ENCODE data around the gene ACTL10.
A peak's percentile ranks its signal among the peaks of the same experiment; 100 is the strongest.

Gene ACTL10

GRCh38 chr20:33679758-33680485, 13.2 kb downstream of the ACTL10 start:
- no peaks in the 10 kb centered on the region for H3K27me3 ChIP-seq (ENCODE audit: insufficient read depth, low read length)
- WGBS (ENCODE audit: extremely low coverage, insufficient coverage, insufficient read length): no CpG with 5 or more reads among the region's 20 CpGs
- H2BK120ac ChIP-seq (ENCODE audit: insufficient read depth, low read length, poor library complexity): no peak overlapping the region
- peaks cover 26 to 29% of the 10 kb centered on the region in 2 experiments for H3K36me3 ChIP-seq (ENCODE audit: control insufficient read depth in 1 of 2, insufficient read depth in 2 of 2, low read length in 2 of 2)
- H4K8ac ChIP-seq (ENCODE audit: low read depth, low read length): no peak overlapping the region
- no peak overlapping the region for H3K4ac ChIP-seq (ENCODE audit: low read depth, low read length)
- no peak overlapping the region for H2BK5ac ChIP-seq (ENCODE audit: low read depth, low read length, poor library complexity)
- no peak overlapping the region for H3K23ac ChIP-seq (ENCODE audit: low read length)
- H3K14ac ChIP-seq (ENCODE audit: low read length): no peak overlapping the region
- H3K79me1 ChIP-seq (ENCODE audit: low read length): no peaks in the 10 kb centered on the region
- no peak overlapping the region for H3K27ac ChIP-seq (ENCODE audit: low read depth, low read length)
- H2AK5ac ChIP-seq (ENCODE audit: low read length): no peak overlapping the region
- H3K4me1 ChIP-seq (ENCODE audit: control insufficient read depth in 1 of 2, insufficient read depth in 2 of 2, low read length in 2 of 2): peaks cover 2 to 6% of the 10 kb centered on the region in 2 experiments
- H4K91ac ChIP-seq (ENCODE audit: low read depth, low read length): no peak overlapping the region
- no peak overlapping the region for H3K9ac ChIP-seq (ENCODE audit: low read length)
- H3K4me3 ChIP-seq (ENCODE audit: low read depth, low read length): no peak overlapping the region
- H4K12ac ChIP-seq (ENCODE audit: low read depth, low read length): no peak overlapping the region
- peaks cover 2% of the 10 kb centered on the region for H3K9me3 ChIP-seq (ENCODE audit: insufficient read depth, low read depth, low read length)
- no peak for DNase-seq
- H2AFZ ChIP-seq (ENCODE audit: insufficient read depth, low read length, poor library complexity): no peak overlapping the region
- H3K79me2 ChIP-seq (ENCODE audit: control insufficient read depth, insufficient read depth, low read length, poor library complexity): no peaks in the 10 kb centered on the region
- H3K4me2 ChIP-seq (ENCODE audit: low read length): no peak overlapping the region
- no peak overlapping the region for H3K18ac ChIP-seq (ENCODE audit: low read length)
- H2BK12ac ChIP-seq (ENCODE audit: low read length): no peak overlapping the region

- Histone ChIP-seq H4K8ac (ENCODE audit: low read depth, low read length) (no peak overlapping the region), H3K14ac (ENCODE audit: low read length) (no peak overlapping the region), H2BK120ac (ENCODE audit: insufficient read depth, low read length, poor library complexity) (no peak overlapping the region), H3K79me2 (ENCODE audit: control insufficient read depth, insufficient read depth, low read length, poor library complexity) (peaks cover 2% of the 10 kb centered on the region), H3K9ac (ENCODE audit: low read length) (no peak overlapping the region), H3K4me1 (ENCODE audit: control insufficient read depth in 1 of 2, insufficient read depth in 2 of 2, low read length in 2 of 2) (peaks cover 8 to 10% of the 10 kb centered on the region in 2 experiments), H3K9me3 (ENCODE audit: insufficient read depth, low read depth, low read length) (peaks cover 2% of the 10 kb centered on the region), H3K23ac (ENCODE audit: low read length) (no peak overlapping the region), H2BK12ac (ENCODE audit: low read length) (no peak overlapping the region), H3K79me1 (ENCODE audit: low read length) (no peaks in the 10 kb centered on the region), H3K27me3 (ENCODE audit: insufficient read depth, low read length) (no peaks in the 10 kb centered on the region), H3K4ac (ENCODE audit: low read depth, low read length) (no peak overlapping the region), H4K12ac (ENCODE audit: low read depth, low read length) (no peak overlapping the region), H2AFZ (ENCODE audit: insufficient read depth, low read length, poor library complexity) (no peak overlapping the region), H3K18ac (ENCODE audit: low read length) (no peak overlapping the region), H2AK5ac (ENCODE audit: low read length) (no peak overlapping the region), H3K27ac (ENCODE audit: low read depth, low read length) (no peak overlapping the region), H4K91ac (ENCODE audit: low read depth, low read length) (no peak overlapping the region), H3K4me2 (ENCODE audit: low read length) (no peak overlapping the region), H3K36me3 (ENCODE audit: control insufficient read depth in 1 of 2, insufficient read depth in 2 of 2, low read length in 2 of 2) (peaks cover 26 to 29% of the 10 kb centered on the region in 2 experiments), H3K4me3 (ENCODE audit: low read depth, low read length) (no peak overlapping the region), H2BK5ac (ENCODE audit: low read depth, low read length, poor library complexity) (no peak overlapping the region)
- DNase-seq: peak in 1 of 2 donors; percentile 19
- WGBS (ENCODE audit: extremely low coverage, insufficient coverage, insufficient read length): no CpG with 5 or more reads among the region's 2 CpGs
Observed at GRCh38 chr20:33680686-33681085, 13.9 kb downstream of the ACTL10 start.

GRCh38 chr20:33681288-33681687, 14.5 kb downstream of the ACTL10 start:
- Histone ChIP-seq H3K4me2 (ENCODE audit: low read length) (no peak overlapping the region), H2AK5ac (ENCODE audit: low read length) (no peak overlapping the region), H3K27me3 (ENCODE audit: insufficient read depth, low read length) (no peaks in the 10 kb centered on the region), H3K23ac (ENCODE audit: low read length) (no peak overlapping the region), H3K79me1 (ENCODE audit: low read length) (no peaks in the 10 kb centered on the region), H3K4me3 (ENCODE audit: low read depth, low read length) (no peak overlapping the region), H4K91ac (ENCODE audit: low read depth, low read length) (no peak overlapping the region), H3K27ac (ENCODE audit: low read depth, low read length) (no peak overlapping the region), H3K4me1 (ENCODE audit: control insufficient read depth in 1 of 2, insufficient read depth in 2 of 2, low read length in 2 of 2) (peaks cover 8 to 9% of the 10 kb centered on the region in 2 experiments), H3K14ac (ENCODE audit: low read length) (no peak overlapping the region), H2BK120ac (ENCODE audit: insufficient read depth, low read length, poor library complexity) (no peak overlapping the region), H3K36me3 (ENCODE audit: control insufficient read depth in 1 of 2, insufficient read depth in 2 of 2, low read length in 2 of 2) (peaks cover 26 to 27% of the 10 kb centered on the region in 2 experiments), H2BK5ac (ENCODE audit: low read depth, low read length, poor library complexity) (no peak overlapping the region), H3K4ac (ENCODE audit: low read depth, low read length) (no peak overlapping the region), H2AFZ (ENCODE audit: insufficient read depth, low read length, poor library complexity) (no peak overlapping the region), H3K79me2 (ENCODE audit: control insufficient read depth, insufficient read depth, low read length, poor library complexity) (peaks cover 2% of the 10 kb centered on the region), H4K8ac (ENCODE audit: low read depth, low read length) (no peak overlapping the region), H3K9me3 (ENCODE audit: insufficient read depth, low read depth, low read length) (peaks cover 2% of the 10 kb centered on the region), H2BK12ac (ENCODE audit: low read length) (no peak overlapping the region), H3K9ac (ENCODE audit: low read length) (no peak overlapping the region), H4K12ac (ENCODE audit: low read depth, low read length) (no peak overlapping the region), H3K18ac (ENCODE audit: low read length) (no peak overlapping the region)
- DNase-seq: no peak
- WGBS (ENCODE audit: extremely low coverage, insufficient coverage, insufficient read length): no CpG with 5 or more reads among the region's 5 CpGs

- no peak for DNase-seq
- no peak overlapping the region for H3K4me2 ChIP-seq (ENCODE audit: low read length)
- no peak overlapping the region for H2BK5ac ChIP-seq (ENCODE audit: low read depth, low read length, poor library complexity)
Observed at GRCh38 chr20:33681728-33682353, 15.1 kb downstream of the ACTL10 start.

More at GRCh38 chr20:33681728-33682353, 15.1 kb downstream of the ACTL10 start:
- Histone ChIP-seq H3K4me1 (ENCODE audit: control insufficient read depth in 1 of 2, insufficient read depth in 2 of 2, low read length in 2 of 2) (peaks cover 8 to 12% of the 10 kb centered on the region in 2 experiments), H4K8ac (ENCODE audit: low read depth, low read length) (no peak overlapping the region), H3K4ac (ENCODE audit: low read depth, low read length) (no peak overlapping the region), H2AK5ac (ENCODE audit: low read length) (no peak overlapping the region), H3K79me2 (ENCODE audit: control insufficient read depth, insufficient read depth, low read length, poor library complexity) (peaks cover 2% of the 10 kb centered on the region), H2BK12ac (ENCODE audit: low read length) (no peak overlapping the region), H3K14ac (ENCODE audit: low read length) (no peak overlapping the region), H2BK120ac (ENCODE audit: insufficient read depth, low read length, poor library complexity) (no peak overlapping the region), H3K36me3 (ENCODE audit: control insufficient read depth in 1 of 2, insufficient read depth in 2 of 2, low read length in 2 of 2) (peaks cover 21 to 23% of the 10 kb centered on the region in 2 experiments), H4K12ac (ENCODE audit: low read depth, low read length) (no peak overlapping the region), H3K27ac (ENCODE audit: low read depth, low read length) (no peak overlapping the region), H3K9ac (ENCODE audit: low read length) (no peak overlapping the region), H3K27me3 (ENCODE audit: insufficient read depth, low read length) (no peaks in the 10 kb centered on the region), H2AFZ (ENCODE audit: insufficient read depth, low read length, poor library complexity) (no peak overlapping the region), H3K4me3 (ENCODE audit: low read depth, low read length) (no peak overlapping the region), H3K9me3 (ENCODE audit: insufficient read depth, low read depth, low read length) (no peaks in the 10 kb centered on the region), H3K79me1 (ENCODE audit: low read length) (no peaks in the 10 kb centered on the region), H3K18ac (ENCODE audit: low read length) (no peak overlapping the region), H4K91ac (ENCODE audit: low read depth, low read length) (no peak overlapping the region), H3K23ac (ENCODE audit: low read length) (no peak overlapping the region)
- WGBS (ENCODE audit: extremely low coverage, insufficient coverage, insufficient read length): no CpG with 5 or more reads among the region's 9 CpGs
